ENCODE measurements around the gene IRF9.

IRF9 gene

GRCh38 chr14:24141097-24141880, 19.8 kb upstream of the IRF9 start, which contains the start of gene EMC9 (continued):
- TF ChIP-seq, protein P1, sequence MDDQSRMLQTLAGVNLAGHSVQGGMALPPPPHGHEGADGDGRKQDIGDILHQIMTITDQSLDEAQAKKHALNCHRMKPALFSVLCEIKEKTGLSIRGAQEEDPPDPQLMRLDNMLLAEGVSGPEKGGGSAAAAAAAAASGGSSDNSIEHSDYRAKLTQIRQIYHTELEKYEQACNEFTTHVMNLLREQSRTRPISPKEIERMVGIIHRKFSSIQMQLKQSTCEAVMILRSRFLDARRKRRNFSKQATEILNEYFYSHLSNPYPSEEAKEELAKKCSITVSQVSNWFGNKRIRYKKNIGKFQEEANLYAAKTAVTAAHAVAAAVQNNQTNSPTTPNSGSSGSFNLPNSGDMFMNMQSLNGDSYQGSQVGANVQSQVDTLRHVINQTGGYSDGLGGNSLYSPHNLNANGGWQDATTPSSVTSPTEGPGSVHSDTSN (CRISPR knock-in tag; IDR thresholded peaks at IDR 0.05): peak; percentile 19; the same call in 1 of the 2 replicates
- no peak for TF ChIP-seq MZF1 (tag by site-specific recombination; IDR thresholded peaks at IDR 0.05; ENCODE audit: borderline replicate concordance)
- TF ChIP-seq ZNF248 (tag by site-specific recombination; IDR thresholded peaks at IDR 0.05): no peak
- peak; percentile 91 for TF ChIP-seq KLF8 (tag by site-specific recombination; IDR thresholded peaks at IDR 0.05)
- TF ChIP-seq ZNF571 (tag by site-specific recombination; IDR thresholded peaks at IDR 0.05): no peak
- TF ChIP-seq ZFP3 (tag by site-specific recombination; IDR thresholded peaks at IDR 0.05; ENCODE audit: low read depth): no peak
- TF ChIP-seq, protein P2, sequence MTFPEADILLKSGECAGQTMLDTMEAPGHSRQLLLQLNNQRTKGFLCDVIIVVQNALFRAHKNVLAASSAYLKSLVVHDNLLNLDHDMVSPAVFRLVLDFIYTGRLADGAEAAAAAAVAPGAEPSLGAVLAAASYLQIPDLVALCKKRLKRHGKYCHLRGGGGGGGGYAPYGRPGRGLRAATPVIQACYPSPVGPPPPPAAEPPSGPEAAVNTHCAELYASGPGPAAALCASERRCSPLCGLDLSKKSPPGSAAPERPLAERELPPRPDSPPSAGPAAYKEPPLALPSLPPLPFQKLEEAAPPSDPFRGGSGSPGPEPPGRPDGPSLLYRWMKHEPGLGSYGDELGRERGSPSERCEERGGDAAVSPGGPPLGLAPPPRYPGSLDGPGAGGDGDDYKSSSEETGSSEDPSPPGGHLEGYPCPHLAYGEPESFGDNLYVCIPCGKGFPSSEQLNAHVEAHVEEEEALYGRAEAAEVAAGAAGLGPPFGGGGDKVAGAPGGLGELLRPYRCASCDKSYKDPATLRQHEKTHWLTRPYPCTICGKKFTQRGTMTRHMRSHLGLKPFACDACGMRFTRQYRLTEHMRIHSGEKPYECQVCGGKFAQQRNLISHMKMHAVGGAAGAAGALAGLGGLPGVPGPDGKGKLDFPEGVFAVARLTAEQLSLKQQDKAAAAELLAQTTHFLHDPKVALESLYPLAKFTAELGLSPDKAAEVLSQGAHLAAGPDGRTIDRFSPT (tag by site-specific recombination; IDR thresholded peaks at IDR 0.05): peak; percentile 94
- peak; percentile 94 for TF ChIP-seq ZSCAN30 (tag by site-specific recombination; IDR thresholded peaks at IDR 0.05)
- TF ChIP-seq AEBP2 (tag by site-specific recombination; IDR thresholded peaks at IDR 0.05; ENCODE audit: borderline replicate concordance): no peak
- TF ChIP-seq ZNF623 (tag by site-specific recombination; IDR thresholded peaks at IDR 0.05): peak; percentile 36; the same call in 1 of the 2 replicates
- TF ChIP-seq ZNF610 (tag by site-specific recombination; IDR thresholded peaks at IDR 0.05; ENCODE audit: borderline replicate concordance): 0 out of 2 replicates have a peak, but pooled peaks have one; percentile 76
- TF ChIP-seq ZNF76 (tag by site-specific recombination; IDR thresholded peaks at IDR 0.05; ENCODE audit: borderline replicate concordance, low read depth): peak; percentile 67; the same call in 1 of the 2 replicates
- TF ChIP-seq, protein P3, sequence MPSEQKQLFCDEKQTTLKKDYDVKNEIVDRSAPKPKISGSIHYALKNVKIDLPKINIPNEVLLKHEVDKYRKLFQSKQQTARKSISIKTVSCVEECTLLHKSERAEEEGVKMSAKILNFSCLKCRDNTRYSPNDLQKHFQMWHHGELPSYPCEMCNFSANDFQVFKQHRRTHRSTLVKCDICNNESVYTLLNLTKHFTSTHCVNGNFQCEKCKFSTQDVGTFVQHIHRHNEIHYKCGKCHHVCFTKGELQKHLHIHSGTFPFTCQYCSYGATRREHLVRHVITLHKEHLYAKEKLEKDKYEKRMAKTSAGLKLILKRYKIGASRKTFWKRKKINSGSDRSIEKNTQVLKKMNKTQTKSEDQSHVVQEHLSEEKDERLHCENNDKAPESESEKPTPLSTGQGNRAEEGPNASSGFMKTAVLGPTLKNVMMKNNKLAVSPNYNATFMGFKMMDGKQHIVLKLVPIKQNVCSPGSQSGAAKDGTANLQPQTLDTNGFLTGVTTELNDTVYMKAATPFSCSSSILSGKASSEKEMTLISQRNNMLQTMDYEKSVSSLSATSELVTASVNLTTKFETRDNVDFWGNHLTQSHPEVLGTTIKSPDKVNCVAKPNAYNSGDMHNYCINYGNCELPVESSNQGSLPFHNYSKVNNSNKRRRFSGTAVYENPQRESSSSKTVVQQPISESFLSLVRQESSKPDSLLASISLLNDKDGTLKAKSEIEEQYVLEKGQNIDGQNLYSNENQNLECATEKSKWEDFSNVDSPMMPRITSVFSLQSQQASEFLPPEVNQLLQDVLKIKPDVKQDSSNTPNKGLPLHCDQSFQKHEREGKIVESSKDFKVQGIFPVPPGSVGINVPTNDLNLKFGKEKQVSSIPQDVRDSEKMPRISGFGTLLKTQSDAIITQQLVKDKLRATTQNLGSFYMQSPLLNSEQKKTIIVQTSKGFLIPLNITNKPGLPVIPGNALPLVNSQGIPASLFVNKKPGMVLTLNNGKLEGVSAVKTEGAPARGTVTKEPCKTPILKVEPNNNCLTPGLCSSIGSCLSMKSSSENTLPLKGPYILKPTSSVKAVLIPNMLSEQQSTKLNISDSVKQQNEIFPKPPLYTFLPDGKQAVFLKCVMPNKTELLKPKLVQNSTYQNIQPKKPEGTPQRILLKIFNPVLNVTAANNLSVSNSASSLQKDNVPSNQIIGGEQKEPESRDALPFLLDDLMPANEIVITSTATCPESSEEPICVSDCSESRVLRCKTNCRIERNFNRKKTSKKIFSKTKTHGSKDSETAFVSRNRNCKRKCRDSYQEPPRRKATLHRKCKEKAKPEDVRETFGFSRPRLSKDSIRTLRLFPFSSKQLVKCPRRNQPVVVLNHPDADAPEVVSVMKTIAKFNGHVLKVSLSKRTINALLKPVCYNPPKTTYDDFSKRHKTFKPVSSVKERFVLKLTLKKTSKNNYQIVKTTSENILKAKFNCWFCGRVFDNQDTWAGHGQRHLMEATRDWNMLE (tag by site-specific recombination; conservative IDR thresholded peaks at IDR 0.05; ENCODE audit: low read depth): 0 out of 2 replicates have a peak, but pooled peaks have one; percentile 12
- TF ChIP-seq, protein P4, sequence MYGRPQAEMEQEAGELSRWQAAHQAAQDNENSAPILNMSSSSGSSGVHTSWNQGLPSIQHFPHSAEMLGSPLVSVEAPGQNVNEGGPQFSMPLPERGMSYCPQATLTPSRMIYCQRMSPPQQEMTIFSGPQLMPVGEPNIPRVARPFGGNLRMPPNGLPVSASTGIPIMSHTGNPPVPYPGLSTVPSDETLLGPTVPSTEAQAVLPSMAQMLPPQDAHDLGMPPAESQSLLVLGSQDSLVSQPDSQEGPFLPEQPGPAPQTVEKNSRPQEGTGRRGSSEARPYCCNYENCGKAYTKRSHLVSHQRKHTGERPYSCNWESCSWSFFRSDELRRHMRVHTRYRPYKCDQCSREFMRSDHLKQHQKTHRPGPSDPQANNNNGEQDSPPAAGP (tag by site-specific recombination; IDR thresholded peaks at IDR 0.05): peak; percentile 91
- peak; percentile 80 for TF ChIP-seq GLIS1 (tag by site-specific recombination; IDR thresholded peaks at IDR 0.05)
- TF ChIP-seq ZNF26 (tag by site-specific recombination; IDR thresholded peaks at IDR 0.05): no peak
- TF ChIP-seq KLF10 (tag by site-specific recombination; IDR thresholded peaks at IDR 0.05): peak; percentile 32
- TF ChIP-seq ZNF214 (tag by site-specific recombination; IDR thresholded peaks at IDR 0.05; ENCODE audit: borderline replicate concordance): no peak
